Heart right ventricle (tissue), 16 donors: ENCODE measurements around the gene TENT4B. TPM values are rescaled to one million over a fixed set of nuclear protein-coding genes. Genes with fewer than 3 reads are reported as not detected.

Experiments
- ATAC-seq, 8 donors: fragments of 200-7000 bp; cut with Tn5 transposase; one replicate each; pipeline ENCODE4 v1.9.1; 2020; ENCODE audit warnings: mild to moderate bottlenecking in 8 of 8, moderate library complexity in 8 of 8, moderate number of reproducible peaks in 1 of 8
- DNase-seq, 2 donors: peaks; one replicate each; pipeline ENCODE4 v3.0.0-alpha.2; 2020
- H3K27ac ChIP-seq, 10 donors: fragments of 200-600 bp; sonication (generic) in 2 of 10; one replicate each; pipeline versions ENCODE4 v1.5.0 to v1.8.0; 2020 to 2022; ENCODE audit warnings: mild to moderate bottlenecking in 3 of 10
- H3K27me3 ChIP-seq, 7 donors: fragments of 200-600 bp; one replicate each; pipeline ENCODE4 v1.8.0; 2021 to 2022; ENCODE audit warnings: mild to moderate bottlenecking in 2 of 7
- H3K36me3 ChIP-seq, 9 donors: fragments of 200-600 bp; sonication (generic) in 1 of 9; one replicate each; pipeline versions ENCODE4 v1.5.0 to v1.8.0; 2020 to 2022; ENCODE audit warnings: mild to moderate bottlenecking in 2 of 9
- H3K4me1 ChIP-seq, 9 donors: fragments of 200-600 bp; sonication (generic) in 1 of 9; one replicate each; pipeline versions ENCODE4 v1.5.0 to v1.8.0; 2020 to 2022; ENCODE audit warnings: mild to moderate bottlenecking in 4 of 9
- H3K4me3 ChIP-seq, 10 donors: fragments of 200-600 bp; sonication (generic) in 2 of 10; one replicate each; pipeline versions ENCODE4 v1.5.0 to v1.8.0; 2020 to 2022; ENCODE audit warnings: mild to moderate bottlenecking in 7 of 10, moderate library complexity in 2 of 10
- H3K9me3 ChIP-seq, 11 donors: fragments of 200-600 bp in 10 of 11; sonication (generic) in 2 of 11; one replicate each; pipeline versions ENCODE4 v1.5.0 to v1.8.0; 2013 to 2022; ENCODE audit warnings: mild to moderate bottlenecking in 2 of 11, control low read depth in 1 of 11, moderate library complexity in 1 of 11
- CTCF ChIP-seq, 9 donors: fragments of 200-600 bp; sonication (generic) in 2 of 9; IDR thresholded peaks; one replicate each; pipeline versions ENCODE4 v1.5.0 to v1.8.0; 2021 to 2022; ENCODE audit warnings: antibody characterized with exemption in 9 of 9, mild to moderate bottlenecking in 5 of 9, moderate library complexity in 1 of 9
- WGBS, 2 donors: extraction: QIAGEN DNeasy Blood & Tissue Kit; methylation state at CpG; one replicate each; pipeline ENCODE4 v1.1.7; 2013; ENCODE audit warnings: inconsistent platforms in 1 of 2; 5-methylcytosine and 5-hydroxymethylcytosine counted together
- intact Hi-C, 10 donors: fragments of 100-400 bp; cut with DNase I; formaldehyde crosslinking; loops; one replicate each; pipeline versions ENCODE4 v1.11.1 to v1.14.2; 2022
- polyA plus RNA-seq, 2 donors: library from polyadenylated mRNA; stranded (reverse); fragments of 200-250 nt; gene quantifications; one replicate each; pipeline ENCODE4 v1.2.3, GENCODE V29; 2013
- total RNA-seq, 10 donors: library from RNA; stranded (reverse); fragmentation: NEBNext Ultra II Directional in 3 of 10; extraction: Animal tissue kit (Norgen Biotek cat#: 25700) in 3 of 10; gene quantifications; one replicate each; pipeline versions ENCODE4 v1.2.1 to v1.2.4, GENCODE V29; 2021 to 2023
- donor health status: Arrhythmogenic right ventricular cardiomyopathy.
- donor health status: ischemic (EF 13 %, LVEDD 7.1; RV severe dilation, severe dysfunction).
- donor health status: healthy with polysubstance abuse.
- donor health status: DM: no; HTN: yes; CAD: no.
- donor health status: DM: no; HTN: no; CAD: no.
- donor health status: ischemic (EF 25% LVEDD 6.9; RV normal size, moderate dysfunction).
- donor health status: ischemic (EF 25% LVEDD 5.7; RV mildly dilated, moderate dysfunction).
- donor health status: healthy.
- donor health status: DM: yes; HTN: yes; CAD: no.
- donor health status: Ischemic cardiomyopathy.
- donor health status: ischemic (EF 35%, LVEDD 5.7; RV mildly dilated, moderate dysfunction).
- donor health status: nonischemic (EF 11% LVEDD 7.7; RV severe dilation, severe dysfunction).
- donor health status: DM: yes; HTN: yes; CAD: no.
- donor health status: PGD.
- donor health status: ischemic (EF 29% LVEDD 5.4; RV normal size, mild dysfunction).
- donor health status: nonischemic (EF 23%, LVEDD 6.1; RV moderate dilation, normal function).

TENT4B gene
- total and polyA plus RNA-seq, 12 donors: 2.7 to 8.6 (median 6.4) TPM

- H3K4me1 ChIP-seq: peaks cover 3 to 48% (median 7%) of the 10 kb centered on the region in 9 donors
Observed at GRCh38 chr16:50265716-50266336, 112.7 kb downstream of the TENT4B start.

GRCh38 chr16:50266337-50267091 lies 113.4 kb downstream of the TENT4B start, which contains the start of gene ADCY7:
Gene ADCY7, plus strand, starts transcription at chr16:50266551. Its CDS starts 21,629 bp downstream, at chr16:50288180.
- H3K27me3 ChIP-seq: peaks cover 0 to 12% (median 0%) of the 10 kb centered on the region in 7 donors
- peak within 1 kb of the TSS in 7 of 10 donors; percentile 26 to 91 (median 52) for H3K27ac ChIP-seq
- 30 to 37% methylated on average over 25 of the region's 25 CpGs for WGBS, 2 donors
- peak within 1 kb of the TSS in 9 of 10 donors; percentile 22 to 58 (median 48) for H3K4me3 ChIP-seq
- no peak for TF ChIP-seq CTCF (IDR thresholded peaks at IDR 0.05)
- no peaks in the 10 kb centered on the region for H3K36me3 ChIP-seq
- H3K4me1 ChIP-seq: peaks cover 1 to 53% (median 5%) of the 10 kb centered on the region in 9 donors
- intact Hi-C loops: no loop called here
- ATAC-seq (peak; percentile 66 to 87 (median 81)), DNase-seq (peak; percentile 49 to 74)
- H3K9me3 ChIP-seq: no peaks in the 10 kb centered on the region

More at GRCh38 chr16:50265716-50266336, 112.7 kb downstream of the TENT4B start:
- Histone ChIP-seq H3K27ac (peak overlapping the region in 6 of 10 donors; percentile 39 to 91 (median 51)), H3K36me3 (no peaks in the 10 kb centered on the region), H3K4me3 (peak overlapping the region in 7 of 10 donors; percentile 28 to 58 (median 49)), H3K9me3 (no peaks in the 10 kb centered on the region), H3K27me3 (peaks cover 0 to 18% (median 0%) of the 10 kb centered on the region in 7 donors)
- intact Hi-C loops: no loop called here
- 87 to 91% methylated on average over 10 of the region's 10 CpGs for WGBS, 2 donors
- TF ChIP-seq CTCF (IDR thresholded peaks at IDR 0.05): no peak
- ATAC-seq (no peak), DNase-seq (no peak)

GRCh38 chr16:50267151-50267631 lies 114.1 kb downstream of the TENT4B start:
- peak overlapping the region in 8 of 10 donors; percentile 22 to 58 (median 48) for H3K4me3 ChIP-seq
- DNase-seq (no peak), ATAC-seq (peak in 1 of 8 donors; percentile 9)
- peaks cover 0 to 12% (median 0%) of the 10 kb centered on the region in 7 donors for H3K27me3 ChIP-seq
- WGBS, 2 donors: 81 to 83% methylated on average over 8 of the region's 8 CpGs
- no peaks in the 10 kb centered on the region for H3K9me3 ChIP-seq
- no peaks in the 10 kb centered on the region for H3K36me3 ChIP-seq
- intact Hi-C loops: no loop called here
- TF ChIP-seq CTCF (IDR thresholded peaks at IDR 0.05): no peak
- H3K27ac ChIP-seq: peak overlapping the region in 6 of 10 donors; percentile 26 to 91 (median 57)
- peaks cover 0 to 60% (median 5%) of the 10 kb centered on the region in 9 donors for H3K4me1 ChIP-seq

GRCh38 chr16:50267651-50268050 lies 114.5 kb downstream of the TENT4B start:
- Histone ChIP-seq H3K4me1 (peaks cover 0 to 65% (median 5%) of the 10 kb centered on the region in 9 donors), H3K4me3 (peak overlapping the region in 4 of 10 donors; percentile 5 to 58 (median 50)), H3K27me3 (peaks cover 0 to 12% (median 0%) of the 10 kb centered on the region in 7 donors), H3K27ac (peak overlapping the region in 5 of 10 donors; percentile 26 to 91 (median 64)), H3K36me3 (no peaks in the 10 kb centered on the region), H3K9me3 (no peaks in the 10 kb centered on the region)
- intact Hi-C loops: no loop called here
- WGBS, 2 donors: 56 to 76% methylated on average over 3 of the region's 3 CpGs
- no peak for TF ChIP-seq CTCF (IDR thresholded peaks at IDR 0.05)
- DNase-seq (no peak), ATAC-seq (no peak)
